IPS-20b (cell line): ENCODE measurements around the gene PARD3B.
A peak's percentile ranks its signal among the peaks of the same experiment; 100 is the strongest.
"Not testable (repeated sequence)": the region's sequence is repeated elsewhere in the genome, so short reads cannot be mapped to it uniquely, and the experiment has no call there.

ENCODE experiments used
- H3K27ac ChIP-seq: one replicate; pipeline ENCODE4 v1.5.1; 2013; ENCODE audit warnings: low read length
- H3K27me3 ChIP-seq: 2 replicates; pipeline ENCODE4 v1.6.1; 2013; ENCODE audit warnings: mild to moderate bottlenecking, low read length, inconsistent platforms; ENCODE audit not compliant: insufficient read depth
- H3K36me3 ChIP-seq: 2 replicates; pipeline ENCODE4 v1.6.1; 2013; ENCODE audit warnings: low read depth, mild to moderate bottlenecking, inconsistent platforms, low read length, moderate library complexity; ENCODE audit not compliant: insufficient read depth
- H3K4me1 ChIP-seq: 2 replicates; pipeline ENCODE4 v1.6.1; 2013; ENCODE audit warnings: mild to moderate bottlenecking, control low read depth, inconsistent platforms, low read length, moderate library complexity; ENCODE audit not compliant: insufficient read depth
- H3K4me3 ChIP-seq: 2 replicates; pipeline ENCODE4 v1.5.1; 2013; ENCODE audit warnings: mild to moderate bottlenecking, low read length, inconsistent platforms
- H3K9ac ChIP-seq: 2 replicates; pipeline ENCODE4 v1.6.1; 2013; ENCODE audit warnings: low read depth, mild to moderate bottlenecking, inconsistent platforms, low read length, moderate library complexity
- H3K9me3 ChIP-seq: 2 replicates; pipeline ENCODE4 v1.6.1; 2013; ENCODE audit warnings: mild to moderate bottlenecking, low read depth, low read length, inconsistent platforms; ENCODE audit not compliant: insufficient read depth

Gene PARD3B

DNA sequence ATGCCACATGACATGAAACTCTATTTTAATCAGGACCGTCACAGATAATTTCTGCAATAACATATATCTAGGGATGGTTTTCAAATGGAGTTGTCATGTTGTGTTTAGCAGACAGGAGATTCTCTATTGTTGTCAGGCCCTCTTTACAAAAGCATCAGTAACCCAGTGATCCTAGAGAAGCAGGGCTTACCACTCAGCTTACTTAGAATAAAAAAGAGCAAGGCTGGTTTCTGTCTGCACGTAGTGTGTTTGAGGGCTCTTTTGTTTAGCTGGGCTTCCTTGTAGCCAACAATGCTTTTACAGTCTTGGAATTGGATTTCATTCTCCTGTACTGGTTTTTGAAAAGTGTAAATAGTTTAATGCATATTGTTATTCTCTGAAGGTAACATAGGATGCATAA is 926.5 kb downstream of the PARD3B start:
- no peaks in the 10 kb centered on the region for H3K9me3 ChIP-seq
- no peak overlapping the region for H3K4me3 ChIP-seq
- H3K27ac ChIP-seq = peak overlapping the region; percentile 22
- H3K36me3 ChIP-seq = no peaks in the 10 kb centered on the region
- H3K9ac ChIP-seq = no peak overlapping the region
- H3K4me1 ChIP-seq = peaks cover 7% of the 10 kb centered on the region; the same call in 1 of the 2 replicates
- H3K27me3 ChIP-seq = no peaks in the 10 kb centered on the region

DNA sequence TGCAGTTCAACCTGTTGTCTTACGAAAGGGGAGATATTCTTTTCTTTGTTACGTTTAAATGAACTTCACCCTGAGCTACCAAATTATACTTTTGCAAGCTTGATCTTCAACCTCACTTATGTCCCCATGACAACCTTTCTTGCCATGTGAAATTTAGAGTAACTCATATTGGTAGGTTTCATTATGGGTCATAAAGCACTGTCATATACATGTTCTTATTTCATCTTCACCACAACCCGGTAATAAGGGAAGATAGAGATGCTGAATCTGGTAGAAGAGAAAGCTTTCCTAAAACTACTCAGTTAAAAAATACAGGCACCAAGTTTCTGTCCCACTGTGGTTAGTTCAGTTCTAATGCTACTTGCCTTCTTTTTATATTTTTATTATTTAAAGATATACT is 928.5 kb downstream of the PARD3B start:
- Histone ChIP-seq H3K9me3 (no peaks in the 10 kb centered on the region), H3K4me1 (peaks cover 5% of the 10 kb centered on the region; the same call in 1 of the 2 replicates), H3K9ac (no peak overlapping the region), H3K27me3 (no peaks in the 10 kb centered on the region), H3K4me3 (no peak overlapping the region), H3K36me3 (no peaks in the 10 kb centered on the region), H3K27ac (no peak overlapping the region)

DNA sequence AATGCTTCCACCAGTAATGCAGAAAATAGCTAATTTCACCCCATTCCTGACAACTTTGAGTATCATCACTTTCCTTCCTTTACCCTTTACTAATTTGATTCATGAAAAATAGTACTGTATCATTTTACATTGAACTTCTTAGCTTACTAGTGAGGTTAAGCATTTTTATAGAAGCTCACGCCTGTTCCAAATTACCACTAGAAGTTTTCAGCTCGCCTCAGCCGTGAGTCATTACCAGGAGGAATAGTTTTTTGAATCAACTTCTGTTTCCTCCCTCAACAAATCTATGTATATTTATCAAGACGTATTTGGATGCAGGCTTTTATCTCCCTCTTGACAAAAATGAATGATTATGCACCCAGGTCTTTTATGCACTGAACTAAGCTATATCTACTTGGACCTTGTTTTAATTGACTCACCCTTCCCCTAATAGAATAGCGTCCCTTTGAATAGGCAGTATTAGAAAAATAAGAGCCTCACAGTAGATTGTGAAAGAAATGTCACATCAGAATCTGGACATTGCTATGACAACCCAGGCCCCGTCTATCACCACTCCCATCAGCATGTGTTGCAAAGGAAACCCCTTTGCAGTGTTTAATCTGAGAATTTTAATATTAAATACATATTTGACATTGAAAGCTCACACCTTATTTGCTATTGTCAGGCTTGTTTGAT is 929.6 kb downstream of the PARD3B start:
- Histone ChIP-seq H3K27me3 (no peaks in the 10 kb centered on the region), H3K9ac (no peak overlapping the region), H3K27ac (no peak overlapping the region), H3K36me3 (no peaks in the 10 kb centered on the region), H3K4me3 (no peak overlapping the region), H3K4me1 (peaks cover 5% of the 10 kb centered on the region; the same call in 1 of the 2 replicates), H3K9me3 (no peaks in the 10 kb centered on the region)

DNA sequence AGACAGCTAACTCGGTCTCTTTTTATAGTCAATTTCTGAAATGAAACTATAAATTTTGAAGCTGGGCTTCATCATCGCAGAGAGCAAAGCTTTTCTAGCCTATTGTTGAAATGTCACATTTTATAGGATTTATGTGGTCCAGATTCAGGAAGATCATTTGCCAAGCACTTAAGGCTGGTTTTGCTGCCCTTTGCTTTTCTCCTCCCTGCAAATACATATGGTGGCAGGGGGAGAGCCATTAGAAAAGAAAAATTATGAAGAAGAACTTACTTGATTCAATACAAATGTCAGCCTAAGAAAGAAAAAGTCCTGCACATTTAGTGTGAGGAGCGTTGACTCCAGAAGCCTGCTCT is 930.1 kb downstream of the PARD3B start:
- Histone ChIP-seq H3K36me3 (no peaks in the 10 kb centered on the region), H3K27ac (no peak overlapping the region), H3K4me1 (peaks cover 5% of the 10 kb centered on the region; the same call in 1 of the 2 replicates), H3K9me3 (no peaks in the 10 kb centered on the region), H3K27me3 (no peaks in the 10 kb centered on the region), H3K4me3 (no peak overlapping the region), H3K9ac (no peak overlapping the region)

DNA sequence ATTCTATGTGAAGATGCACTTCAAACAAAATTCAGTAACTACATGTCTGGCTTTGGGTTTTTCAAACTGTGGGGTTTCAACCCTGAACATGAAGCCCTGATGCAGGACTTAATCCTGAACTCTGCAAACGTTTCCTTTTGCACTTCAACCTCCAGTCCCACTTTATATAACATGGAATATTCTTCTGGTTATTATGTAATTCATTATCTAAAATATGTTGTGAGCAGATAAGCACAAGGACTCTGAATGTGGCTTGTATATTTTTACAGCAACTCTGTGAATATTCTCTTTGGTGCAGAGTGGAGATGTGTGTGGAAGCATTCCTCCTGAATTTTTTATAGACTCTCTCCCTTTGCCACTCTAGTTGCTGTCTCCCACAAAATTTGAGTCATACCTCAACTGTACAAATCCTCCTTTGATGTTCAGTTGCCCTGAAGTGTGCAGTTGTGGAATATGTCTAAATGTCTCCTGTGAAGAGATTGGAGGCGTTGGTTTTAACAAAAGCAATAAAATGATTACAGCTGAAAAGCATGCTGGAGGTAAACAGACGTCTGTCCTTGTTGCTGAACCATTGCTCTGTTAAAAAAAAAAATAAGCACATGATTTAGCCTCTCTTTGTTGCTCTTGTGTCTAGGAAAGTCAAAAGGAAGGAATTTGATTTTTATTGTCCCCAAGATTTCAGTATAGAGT is 931.9 kb downstream of the PARD3B start:
- peaks cover 9% of the 10 kb centered on the region; the same call in 1 of the 2 replicates for H3K4me1 ChIP-seq
- no peak overlapping the region for H3K9ac ChIP-seq
- no peaks in the 10 kb centered on the region for H3K9me3 ChIP-seq
- no peaks in the 10 kb centered on the region for H3K36me3 ChIP-seq
- no peak overlapping the region for H3K27ac ChIP-seq
- H3K27me3 ChIP-seq = no peaks in the 10 kb centered on the region
- no peak overlapping the region for H3K4me3 ChIP-seq

DNA sequence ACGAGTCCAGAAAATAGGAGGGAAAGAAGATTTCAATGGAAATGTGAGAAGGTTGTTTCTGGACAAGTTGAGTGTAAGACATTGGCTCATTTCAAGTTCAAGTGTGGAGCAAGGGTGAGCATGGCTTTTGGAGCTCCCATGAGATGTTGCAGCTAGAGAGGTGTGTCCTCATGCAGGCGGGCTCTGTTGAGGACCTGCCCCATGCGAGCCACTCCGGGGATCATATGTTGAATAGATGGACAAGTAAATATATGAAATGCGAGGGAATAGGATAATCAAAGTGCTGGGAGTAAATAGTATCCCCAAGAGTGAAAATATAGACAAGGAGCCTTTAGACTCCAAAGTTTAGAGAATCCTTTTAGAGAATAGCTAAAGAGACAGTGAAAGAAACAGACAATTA is 936.6 kb downstream of the PARD3B start:
- no peaks in the 10 kb centered on the region for H3K36me3 ChIP-seq
- H3K9ac ChIP-seq = peak overlapping the region; percentile 79
- H3K4me1 ChIP-seq = peaks cover 36% of the 10 kb centered on the region
- no peaks in the 10 kb centered on the region for H3K27me3 ChIP-seq
- H3K9me3 ChIP-seq = no peaks in the 10 kb centered on the region
- peak overlapping the region; percentile 97 for H3K27ac ChIP-seq
- H3K4me3 ChIP-seq = peak overlapping the region; percentile 50; the same call in 1 of the 2 replicates

DNA sequence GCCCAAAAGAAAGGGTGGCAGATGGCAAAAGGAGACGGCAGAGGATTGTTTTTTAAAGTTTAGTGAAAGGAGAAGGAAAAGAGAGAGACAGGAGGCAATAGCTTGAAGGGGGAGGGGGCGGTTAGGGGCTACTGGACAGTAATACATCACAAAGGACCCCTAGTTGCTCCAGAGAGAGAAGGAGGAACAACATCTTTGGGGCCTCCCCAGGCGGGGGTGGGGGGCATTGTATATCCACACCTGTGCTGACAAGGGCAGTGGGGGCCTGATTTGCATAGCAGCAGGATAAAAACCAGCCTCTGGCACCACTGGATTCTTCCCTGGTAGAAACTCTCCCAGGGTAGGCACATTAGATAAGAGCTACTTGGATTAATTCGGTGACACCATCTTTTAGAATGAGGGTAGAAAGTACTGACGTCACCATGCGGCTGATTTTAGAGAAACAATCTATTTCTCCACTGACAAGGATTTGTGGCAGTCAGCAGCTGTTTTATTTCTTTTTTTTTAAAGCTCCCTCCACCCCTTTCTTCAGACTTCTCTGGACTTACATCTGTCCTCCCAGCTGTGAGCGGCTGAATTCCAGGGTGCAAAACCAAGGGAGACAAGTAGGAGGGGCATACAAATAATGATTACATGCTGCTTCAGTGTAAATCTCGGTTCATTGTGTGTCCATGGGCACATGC is 937.3 kb downstream of the PARD3B start:
- peak overlapping the region; percentile 79 for H3K9ac ChIP-seq

DNA sequence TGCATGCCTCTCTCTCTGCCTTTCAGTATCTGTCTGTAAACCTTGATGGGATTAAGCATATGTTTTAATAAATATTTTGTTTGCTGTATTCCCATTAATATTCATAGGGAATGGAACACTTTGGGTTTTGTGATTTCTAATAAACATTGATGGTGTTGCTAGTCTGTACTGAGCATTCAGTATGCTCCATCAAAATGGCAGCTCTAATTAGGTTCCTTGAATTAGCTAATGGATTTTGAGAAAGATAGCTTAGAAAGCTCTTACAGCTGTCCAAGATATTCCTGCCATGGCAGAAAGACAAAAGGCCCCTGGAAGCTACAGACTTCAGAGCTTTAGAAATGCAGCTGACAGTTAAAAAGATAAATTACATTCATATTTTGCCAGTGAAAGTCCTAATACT is 937.8 kb downstream of the PARD3B start:
- Histone ChIP-seq H3K27ac (peak overlapping the region; percentile 79), H3K9ac (peak overlapping the region; percentile 63; the same call in 1 of the 2 replicates), H3K27me3 (no peaks in the 10 kb centered on the region), H3K36me3 (no peaks in the 10 kb centered on the region), H3K4me3 (peak overlapping the region; percentile 33; the same call in 1 of the 2 replicates), H3K9me3 (no peaks in the 10 kb centered on the region), H3K4me1 (peaks cover 36% of the 10 kb centered on the region)

More for the DNA sequence above, 937.3 kb downstream of the PARD3B start:
- Histone ChIP-seq H3K27me3 (no peaks in the 10 kb centered on the region), H3K4me1 (peaks cover 36% of the 10 kb centered on the region), H3K36me3 (no peaks in the 10 kb centered on the region), H3K27ac (peak overlapping the region; percentile 97), H3K4me3 (peak overlapping the region; percentile 50; the same call in 1 of the 2 replicates), H3K9me3 (no peaks in the 10 kb centered on the region)

DNA sequence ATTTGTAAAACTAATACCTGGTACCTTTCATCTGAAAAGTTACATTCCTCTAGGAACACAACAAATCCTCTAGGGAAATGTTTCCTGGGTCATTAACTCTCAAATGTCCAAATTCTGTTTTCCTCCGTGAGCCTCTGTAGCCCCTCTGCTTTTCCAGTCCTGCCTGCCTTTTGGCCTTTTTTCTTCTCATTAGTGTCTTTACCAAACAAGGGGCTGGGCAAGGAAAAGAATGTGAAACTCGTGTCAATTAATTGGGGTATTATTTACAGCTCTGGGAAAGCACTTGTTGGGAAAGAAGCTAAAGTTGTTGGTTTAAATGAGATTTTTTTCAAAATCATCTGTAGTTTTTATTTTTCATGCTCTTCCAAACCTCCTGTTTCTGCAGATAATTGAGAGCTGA is 938.9 kb downstream of the PARD3B start:
- H3K36me3 ChIP-seq = no peaks in the 10 kb centered on the region
- peaks cover 36% of the 10 kb centered on the region for H3K4me1 ChIP-seq
- H3K4me3 ChIP-seq = no peak overlapping the region
- H3K9me3 ChIP-seq = no peaks in the 10 kb centered on the region
- peak overlapping the region; percentile 63; the same call in 1 of the 2 replicates for H3K9ac ChIP-seq
- no peaks in the 10 kb centered on the region for H3K27me3 ChIP-seq
- peak overlapping the region; percentile 79 for H3K27ac ChIP-seq

DNA sequence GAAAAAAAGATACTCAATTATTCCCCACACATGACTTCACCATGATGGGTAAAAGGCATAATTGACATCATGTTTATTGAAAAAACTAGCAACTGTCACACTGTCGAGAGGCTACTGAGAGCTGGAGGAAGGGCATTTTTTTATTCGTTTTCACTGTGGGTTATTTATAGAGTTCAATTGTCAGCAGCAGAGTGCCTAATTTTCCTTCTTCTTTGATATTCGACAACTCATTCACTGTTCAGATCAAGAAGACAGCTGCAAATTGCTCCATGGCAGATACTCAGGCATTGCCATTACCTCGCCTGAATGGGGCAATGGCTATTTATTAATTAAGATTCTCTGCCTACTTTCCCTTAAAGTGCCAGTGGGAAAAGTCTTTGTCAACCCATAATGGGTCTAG is 939.5 kb downstream of the PARD3B start:
- Histone ChIP-seq H3K9ac (peak overlapping the region; percentile 63; the same call in 1 of the 2 replicates), H3K4me1 (peaks cover 36% of the 10 kb centered on the region), H3K9me3 (no peaks in the 10 kb centered on the region), H3K4me3 (no peak overlapping the region), H3K27me3 (no peaks in the 10 kb centered on the region), H3K27ac (peak overlapping the region; percentile 79), H3K36me3 (no peaks in the 10 kb centered on the region)

DNA sequence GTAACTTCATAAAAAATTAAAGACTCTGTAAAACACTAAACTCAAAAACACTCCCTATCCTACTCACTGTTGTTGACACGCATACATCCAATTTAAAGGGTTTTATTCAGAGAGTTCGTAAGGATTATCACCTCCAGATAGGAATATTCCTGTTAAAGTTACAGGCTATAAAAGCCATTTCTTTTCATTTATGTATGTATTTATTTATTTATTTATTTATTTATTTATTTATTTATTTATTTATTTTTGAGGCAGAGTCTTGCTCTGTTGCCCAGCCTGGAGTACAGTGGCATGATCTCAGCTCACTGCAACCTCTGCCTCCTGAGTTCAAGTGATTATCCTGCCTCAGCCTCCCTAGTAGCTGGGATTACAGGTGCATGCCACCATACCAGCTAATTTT is 948.3 kb downstream of the PARD3B start:
- H3K36me3 ChIP-seq, H3K4me3 ChIP-seq, H3K27me3 ChIP-seq, H3K27ac ChIP-seq, H3K4me1 ChIP-seq, H3K9me3 ChIP-seq, H3K9ac ChIP-seq: not testable (repeated sequence)
